PFSK-1 (cell line): ENCODE measurements around the gene GPRC5D.

Experiments used
- FOXP2 ChIP-seq: optimal IDR thresholded peaks from 2 replicates; pipeline ENCODE3; 2011; ENCODE audit warnings: borderline replicate concordance, control low read depth, inconsistent platforms; ENCODE audit not compliant: insufficient read depth; ENCODE audit errors: extremely low read length, extremely low read depth
- POLR2AphosphoS5 ChIP-seq: IDR thresholded peaks from 2 replicates; pipeline ENCODE4 v1.6.1; 2012; ENCODE audit warnings: low read depth, mild to moderate bottlenecking, control low read depth, low read length, moderate library complexity
- REST ChIP-seq, 2 experiments: IDR thresholded peaks; 2 replicates each; pipeline versions ENCODE4 v1.6.1 to v1.8.0; 2011 to 2012; ENCODE audit warnings: low read depth in 2 of 2, low read length in 2 of 2, control low read depth in 1 of 2, inconsistent platforms in 1 of 2, mild to moderate bottlenecking in 1 of 2, moderate library complexity in 1 of 2; ENCODE audit not compliant: insufficient read depth in 1 of 2
- SIN3A ChIP-seq: IDR thresholded peaks from 2 replicates; pipeline ENCODE4 v1.6.1; 2012; ENCODE audit warnings: mild to moderate bottlenecking, low read length, moderate library complexity, borderline replicate concordance; ENCODE audit not compliant: insufficient read depth
- TAF1 ChIP-seq: IDR thresholded peaks from 2 replicates; pipeline ENCODE4 v1.6.1; 2012; ENCODE audit warnings: low read length, control low read depth, borderline replicate concordance; ENCODE audit not compliant: insufficient read depth

DNA sequence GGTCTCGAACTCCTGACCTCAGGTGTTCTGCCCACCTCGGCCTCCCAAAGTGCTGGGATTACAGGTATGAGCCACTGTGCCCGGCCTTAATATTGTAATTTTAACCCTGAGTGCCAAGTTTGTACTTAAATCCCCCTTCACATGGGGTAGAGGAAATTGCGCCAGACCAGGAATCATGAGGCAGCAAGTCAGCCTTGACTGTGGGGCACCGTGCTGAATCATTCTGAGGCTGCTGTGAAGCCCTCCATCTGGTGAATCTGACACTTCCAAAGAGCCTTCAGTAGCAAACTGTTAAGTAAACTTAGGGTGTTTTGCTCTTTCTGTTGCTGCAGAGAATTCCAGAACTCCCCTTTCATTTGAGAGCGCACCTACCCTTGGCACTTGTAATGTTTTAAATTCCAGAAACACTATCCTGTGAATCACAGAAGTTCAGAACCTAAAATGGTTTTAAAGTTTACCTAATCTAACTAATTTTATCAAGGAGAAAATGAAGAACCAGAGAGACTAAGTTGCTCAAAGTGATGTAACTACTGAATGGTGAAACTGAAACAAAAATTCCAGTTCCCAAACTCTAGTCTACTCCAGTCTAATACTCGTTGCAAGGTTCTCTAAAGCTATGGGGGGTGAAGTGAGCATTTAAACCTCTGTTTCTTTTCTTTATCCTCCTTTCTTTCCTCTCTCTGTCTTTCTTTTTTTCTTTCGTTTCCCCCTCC is 40.6 kb upstream of the GPRC5D start:
- TF ChIP-seq REST (IDR thresholded peaks at IDR 0.05; ENCODE audit: insufficient read depth in 1 of 2, low read depth in 2 of 2, low read length in 2 of 2) = no peak
- TF ChIP-seq SIN3A = no peak
- no peak for TF ChIP-seq TAF1
- TF ChIP-seq POLR2AphosphoS5 = no peak
- TF ChIP-seq FOXP2 = no peak
